SU-DHL-6 (cell line): ENCODE measurements around the gene PALLD.

ENCODE experiments used
- H2AFZ ChIP-seq: fragments of 200-600 bp; sonication (generic); 2 replicates; pipeline ENCODE4 v1.6.1; 2014; ENCODE audit warnings: low read depth, mild to moderate bottlenecking, moderate library complexity, mixed read lengths, antibody characterized with exemption, low read length; ENCODE audit not compliant: severe bottlenecking
- H3F3A ChIP-seq: fragments of 200-600 bp; shearing (Covaris generic); 2 replicates; pipeline ENCODE4 v1.6.0; 2016; ENCODE audit warnings: antibody characterized with exemption, mild to moderate bottlenecking; ENCODE audit not compliant: insufficient read depth
- H3K27ac ChIP-seq: fragments of 200-600 bp; sonication (generic); 2 replicates; pipeline ENCODE4 v1.5.1; 2016; ENCODE audit warnings: low read depth, mild to moderate bottlenecking, low read length, moderate library complexity, mixed read lengths
- H3K27me3 ChIP-seq: fragments of 200-600 bp; sonication (generic), shearing (Covaris generic); 2 replicates; pipeline ENCODE4 v1.6.0; 2014; ENCODE audit warnings: mild to moderate bottlenecking, low read length
- H3K36me3 ChIP-seq: fragments of 200-600 bp; sonication (generic); 2 replicates; pipeline ENCODE4 v1.6.1; 2014; ENCODE audit warnings: mild to moderate bottlenecking, low read length, mixed read lengths
- H3K4me2 ChIP-seq: fragments of 300-600, 200-600 bp; shearing (Covaris generic), sonication (generic); 2 replicates; pipeline ENCODE4 v1.6.0; 2014; ENCODE audit warnings: low read length, low read depth, mild to moderate bottlenecking; ENCODE audit not compliant: poor library complexity, severe bottlenecking
- H3K4me3 ChIP-seq: fragments of 200-600 bp; sonication (generic); 2 replicates; pipeline ENCODE4 v1.5.1; 2014; ENCODE audit warnings: antibody characterized with exemption, low read length, mild to moderate bottlenecking, mixed read lengths; ENCODE audit not compliant: insufficient read depth, poor library complexity, severe bottlenecking
- H3K79me2 ChIP-seq: fragments of 200-600 bp; sonication (generic); 2 replicates; pipeline ENCODE4 v1.6.1; 2014; ENCODE audit warnings: mild to moderate bottlenecking, low read length, moderate library complexity; ENCODE audit not compliant: insufficient read depth
- H3K9ac ChIP-seq: fragments of 200-600 bp; sonication (generic); 2 replicates; pipeline ENCODE4 v1.7.0; 2014; ENCODE audit warnings: mild to moderate bottlenecking, low read length
- H3K9me2 ChIP-seq: fragments of 200-600 bp; sonication (generic); replicated peaks from 2 replicates; pipeline ENCODE4 v1.6.1; 2014; ENCODE audit warnings: low read length; ENCODE audit not compliant: insufficient read depth
- H3K9me3 ChIP-seq: fragments of 200-600 bp; sonication (generic); 2 replicates; pipeline ENCODE4 v1.6.1; 2014; ENCODE audit warnings: low read length, mixed read lengths; ENCODE audit not compliant: insufficient read depth
- H4K20me1 ChIP-seq: fragments of 200-600 bp; sonication (generic); 2 replicates; pipeline ENCODE4 v1.6.1; 2014; ENCODE audit warnings: low read depth, mild to moderate bottlenecking, antibody characterized with exemption, low read length, moderate library complexity, mixed read lengths
- EZH2phosphoT487 ChIP-seq: fragments of 200-600 bp; sonication (generic), shearing (Covaris generic); conservative IDR thresholded peaks from 2 replicates; pipeline ENCODE4 v1.6.1; 2018; ENCODE audit warnings: mild to moderate bottlenecking, antibody characterized with exemption, low read length, moderate library complexity, mixed read lengths
- TF ChIP-seq, protein P1 (sequence below): fragments of 200-600 bp; sonication (generic); IDR thresholded peaks from one replicate; pipeline ENCODE4 v1.5.1; 2017; ENCODE audit warnings: antibody characterized with exemption, mild to moderate bottlenecking, low read length, moderate library complexity; ENCODE audit not compliant: insufficient read depth, poor library complexity, severe bottlenecking

The PALLD gene

DNA sequence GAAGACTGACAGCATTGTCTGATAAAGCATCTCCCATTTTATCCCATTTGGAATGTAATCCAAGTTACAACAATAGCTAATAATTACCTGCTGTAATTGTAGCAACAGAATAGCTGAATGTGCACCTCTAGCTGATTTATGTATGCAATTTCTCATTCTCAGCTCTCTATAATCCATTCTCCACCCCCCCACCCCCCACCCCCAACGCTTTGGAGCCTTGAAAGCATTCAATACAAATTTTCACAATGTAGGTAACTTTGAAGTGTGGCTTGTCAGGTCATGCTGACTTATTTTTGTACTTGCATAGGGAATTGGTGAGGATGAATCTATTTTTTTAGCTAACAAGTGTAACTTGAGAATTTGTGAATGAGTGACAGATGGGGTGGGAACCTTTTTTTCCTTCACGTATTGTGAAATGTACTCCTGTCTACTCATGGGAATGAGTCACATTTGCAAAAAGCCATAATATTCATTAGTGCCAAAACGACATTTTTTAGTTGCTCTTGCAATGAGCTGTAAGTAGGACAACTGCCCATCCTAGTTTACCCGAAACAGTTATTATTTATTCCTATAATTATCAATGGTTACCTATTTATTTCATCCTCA is 159.3 kb downstream of the PALLD start:
- Histone ChIP-seq H3K9ac (no peak overlapping the region), H3F3A (no peaks in the 10 kb centered on the region), H4K20me1 (no peaks in the 10 kb centered on the region), H3K4me2 (no peak overlapping the region), H3K4me3 (no peak overlapping the region), H3K27me3 (no peaks in the 10 kb centered on the region), H3K36me3 (no peaks in the 10 kb centered on the region), H3K9me3 (no peaks in the 10 kb centered on the region), H3K9me2 (no peaks in the 10 kb centered on the region), H3K79me2 (no peaks in the 10 kb centered on the region), H2AFZ (no peak overlapping the region), H3K27ac (no peak overlapping the region)
- TF ChIP-seq EZH2phosphoT487, result no peak
- TF ChIP-seq, protein P1, sequence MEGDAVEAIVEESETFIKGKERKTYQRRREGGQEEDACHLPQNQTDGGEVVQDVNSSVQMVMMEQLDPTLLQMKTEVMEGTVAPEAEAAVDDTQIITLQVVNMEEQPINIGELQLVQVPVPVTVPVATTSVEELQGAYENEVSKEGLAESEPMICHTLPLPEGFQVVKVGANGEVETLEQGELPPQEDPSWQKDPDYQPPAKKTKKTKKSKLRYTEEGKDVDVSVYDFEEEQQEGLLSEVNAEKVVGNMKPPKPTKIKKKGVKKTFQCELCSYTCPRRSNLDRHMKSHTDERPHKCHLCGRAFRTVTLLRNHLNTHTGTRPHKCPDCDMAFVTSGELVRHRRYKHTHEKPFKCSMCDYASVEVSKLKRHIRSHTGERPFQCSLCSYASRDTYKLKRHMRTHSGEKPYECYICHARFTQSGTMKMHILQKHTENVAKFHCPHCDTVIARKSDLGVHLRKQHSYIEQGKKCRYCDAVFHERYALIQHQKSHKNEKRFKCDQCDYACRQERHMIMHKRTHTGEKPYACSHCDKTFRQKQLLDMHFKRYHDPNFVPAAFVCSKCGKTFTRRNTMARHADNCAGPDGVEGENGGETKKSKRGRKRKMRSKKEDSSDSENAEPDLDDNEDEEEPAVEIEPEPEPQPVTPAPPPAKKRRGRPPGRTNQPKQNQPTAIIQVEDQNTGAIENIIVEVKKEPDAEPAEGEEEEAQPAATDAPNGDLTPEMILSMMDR, result no peak

DNA sequence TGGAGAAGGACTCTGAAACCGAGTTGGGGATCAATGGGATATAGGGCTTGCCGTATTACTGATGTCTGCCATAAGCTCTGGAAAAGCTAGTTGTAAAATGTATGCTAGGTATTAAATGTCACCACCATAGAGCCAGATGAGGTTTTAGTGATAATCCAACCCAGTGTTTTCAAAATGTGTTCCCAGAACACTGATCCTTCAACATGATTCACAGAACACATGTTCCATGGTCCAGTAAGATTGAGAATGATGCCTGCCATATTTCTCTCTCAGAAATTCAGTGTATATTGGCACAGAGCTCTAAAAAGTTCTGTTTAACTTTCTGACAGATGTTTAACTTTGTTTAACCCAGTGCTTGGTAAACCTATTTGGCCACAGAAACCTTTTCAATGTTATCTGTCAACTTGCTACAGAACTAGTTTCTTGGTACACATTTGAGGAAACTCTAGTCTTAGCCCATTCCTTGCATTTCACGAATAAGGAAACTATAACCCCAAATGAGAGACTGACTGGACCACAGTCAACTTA is 160.2 kb downstream of the PALLD start:
- no peaks in the 10 kb centered on the region for H3F3A ChIP-seq
- H3K9ac ChIP-seq, result no peak overlapping the region
- no peak overlapping the region for H2AFZ ChIP-seq
- TF ChIP-seq EZH2phosphoT487, result no peak
- TF ChIP-seq, protein P1, result no peak
- no peak overlapping the region for H3K27ac ChIP-seq
- H3K4me3 ChIP-seq, result no peak overlapping the region
- no peaks in the 10 kb centered on the region for H3K9me3 ChIP-seq
- H3K4me2 ChIP-seq, result no peak overlapping the region
- H4K20me1 ChIP-seq, result no peaks in the 10 kb centered on the region
- H3K36me3 ChIP-seq, result no peaks in the 10 kb centered on the region
- no peaks in the 10 kb centered on the region for H3K27me3 ChIP-seq
- no peaks in the 10 kb centered on the region for H3K79me2 ChIP-seq
- H3K9me2 ChIP-seq, result no peaks in the 10 kb centered on the region

DNA sequence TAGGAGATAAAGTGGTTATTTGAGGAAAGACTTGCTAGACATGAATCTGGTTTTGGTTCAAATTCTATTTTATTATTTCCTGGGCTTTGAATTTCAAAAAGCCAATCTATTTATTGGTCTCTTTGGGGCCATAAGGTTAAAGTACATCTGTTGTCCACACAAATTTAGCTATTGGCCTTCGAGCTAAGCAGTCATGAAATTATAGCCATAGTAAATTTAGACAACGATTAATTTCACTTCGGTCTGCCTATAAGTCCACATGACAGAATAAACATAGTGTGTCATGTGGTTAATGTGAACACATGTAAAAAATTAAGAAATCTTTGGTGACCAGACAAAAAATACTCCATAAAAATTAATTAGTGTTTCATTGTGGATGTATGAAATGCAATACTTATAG is 161.9 kb downstream of the PALLD start:
- TF ChIP-seq EZH2phosphoT487, result no peak
- TF ChIP-seq, protein P1, result no peak
- H4K20me1 ChIP-seq, result no peaks in the 10 kb centered on the region
- no peaks in the 10 kb centered on the region for H3F3A ChIP-seq
- H3K9me2 ChIP-seq, result no peaks in the 10 kb centered on the region
- no peaks in the 10 kb centered on the region for H3K27me3 ChIP-seq
- no peaks in the 10 kb centered on the region for H3K36me3 ChIP-seq
- no peaks in the 10 kb centered on the region for H3K9me3 ChIP-seq
- no peak overlapping the region for H3K4me3 ChIP-seq
- no peak overlapping the region for H2AFZ ChIP-seq
- H3K79me2 ChIP-seq, result no peaks in the 10 kb centered on the region
- H3K4me2 ChIP-seq, result no peak overlapping the region
- H3K9ac ChIP-seq, result no peak overlapping the region
- no peak overlapping the region for H3K27ac ChIP-seq
